DND-41 (cell line): Measurements from ENCODE around the gene DRC7.

Source experiments
- ATAC-seq: fragments of 200-7000 bp; cut with Tn5 transposase; 3 replicates; pipeline ENCODE4 v1.9.1; 2021; ENCODE audit warnings: low read depth; ENCODE audit not compliant: insufficient read depth
- DNase-seq: peaks from one replicate; pipeline ENCODE4 v3.0.0-alpha.2; 2020
- H2AFZ ChIP-seq: 2 replicates; pipeline ENCODE4 v1.6.0; 2012; ENCODE audit warnings: low read depth, low read length
- H3K27ac ChIP-seq: 2 replicates; pipeline ENCODE4 v1.5.1; 2012; ENCODE audit warnings: low read length, inconsistent platforms
- H3K27me3 ChIP-seq: fragments of 200-600 bp; sonication (generic); 2 replicates; pipeline ENCODE4 v1.6.0; 2012; ENCODE audit warnings: low read length, mild to moderate bottlenecking, inconsistent platforms; ENCODE audit not compliant: insufficient read depth, poor library complexity
- H3K36me3 ChIP-seq: 2 replicates; pipeline ENCODE4 v1.5.1; 2012; ENCODE audit warnings: low read length, inconsistent platforms; ENCODE audit not compliant: insufficient read depth
- H3K4me1 ChIP-seq: 2 replicates; pipeline ENCODE4 v1.5.1; 2012; ENCODE audit warnings: mild to moderate bottlenecking, low read length; ENCODE audit not compliant: insufficient read depth
- H3K4me2 ChIP-seq: 2 replicates; pipeline ENCODE4 v1.6.0; 2012; ENCODE audit warnings: mild to moderate bottlenecking, moderate library complexity, low read length, inconsistent platforms; ENCODE audit not compliant: insufficient read depth
- H3K4me3 ChIP-seq, 2 experiments: fragments of 200-600 bp in 1 of 2; shearing (Covaris generic) in 1 of 2; 2 replicates each; pipeline ENCODE4 v1.5.1; 2012 to 2016; ENCODE audit warnings: inconsistent platforms in 2 of 2, low read length in 2 of 2, mild to moderate bottlenecking in 2 of 2, low read depth in 1 of 2, moderate library complexity in 1 of 2
- H3K79me2 ChIP-seq: 2 replicates; pipeline ENCODE4 v1.6.0; 2012; ENCODE audit warnings: low read length, inconsistent platforms; ENCODE audit not compliant: insufficient read depth
- H3K9ac ChIP-seq: 2 replicates; pipeline ENCODE4 v1.6.0; 2012; ENCODE audit warnings: low read depth, mild to moderate bottlenecking, inconsistent platforms, low read length, moderate library complexity
- H3K9me3 ChIP-seq: 2 replicates; pipeline ENCODE4 v1.5.1; 2012; ENCODE audit warnings: low read length, moderate library complexity, mild to moderate bottlenecking, inconsistent platforms; ENCODE audit not compliant: insufficient read depth, severe bottlenecking
- H4K20me1 ChIP-seq: 2 replicates; pipeline ENCODE4 v1.6.0; 2012; ENCODE audit warnings: low read length; ENCODE audit not compliant: insufficient read depth
- CTCF ChIP-seq: IDR thresholded peaks from 2 replicates; pipeline ENCODE4 v1.5.1; 2012; ENCODE audit warnings: borderline replicate concordance, low read length, moderate library complexity, mild to moderate bottlenecking; ENCODE audit not compliant: poor library complexity, severe bottlenecking; ENCODE audit errors: extremely low read depth
- EZH2 ChIP-seq: IDR thresholded peaks from 3 replicates; pipeline ENCODE4 v1.6.1; 2012; ENCODE audit warnings: borderline replicate concordance, low read depth, mild to moderate bottlenecking, moderate library complexity, low read length, inconsistent platforms; ENCODE audit not compliant: severe bottlenecking

DRC7 gene

GRCh38 chr16:57766714-57767348 is 72.2 kb downstream of the DRC7 start:
- no peaks in the 10 kb centered on the region for H3K36me3 ChIP-seq
- DNase-seq, result no peak

GRCh38 chr16:57769541-57770145 is 75.0 kb downstream of the DRC7 start:
- no peak for DNase-seq
- H3K36me3 ChIP-seq, result no peaks in the 10 kb centered on the region

More at GRCh38 chr16:57766714-57767348, 72.2 kb downstream of the DRC7 start:
- no peak overlapping the region for H3K27ac ChIP-seq
- ATAC-seq, result no peak
- H4K20me1 ChIP-seq, result no peaks in the 10 kb centered on the region; the same call in 1 of the 2 replicates
- H3K4me3 ChIP-seq, result no peak overlapping the region
- no peaks in the 10 kb centered on the region for H3K79me2 ChIP-seq
- TF ChIP-seq CTCF (no peak), EZH2 (no peak)
- H3K4me2 ChIP-seq, result no peak overlapping the region
- H3K4me1 ChIP-seq, result no peaks in the 10 kb centered on the region
- no peaks in the 10 kb centered on the region for H3K27me3 ChIP-seq
- no peak overlapping the region for H2AFZ ChIP-seq
- H3K9ac ChIP-seq, result no peak overlapping the region
- no peaks in the 10 kb centered on the region for H3K9me3 ChIP-seq

GRCh38 chr16:57770361-57770760 is 75.8 kb downstream of the DRC7 start:
- Histone ChIP-seq H3K36me3 (no peaks in the 10 kb centered on the region), H4K20me1 (no peaks in the 10 kb centered on the region; the same call in 1 of the 2 replicates), H3K27ac (no peak overlapping the region), H3K79me2 (no peaks in the 10 kb centered on the region), H3K9me3 (no peaks in the 10 kb centered on the region), H3K4me2 (no peak overlapping the region), H3K4me3 (no peak overlapping the region), H2AFZ (no peak overlapping the region), H3K4me1 (no peaks in the 10 kb centered on the region), H3K9ac (no peak overlapping the region), H3K27me3 (no peaks in the 10 kb centered on the region)
- TF ChIP-seq EZH2, result no peak
- no peak for TF ChIP-seq CTCF
- DNase-seq (no peak), ATAC-seq (no peak)

More at GRCh38 chr16:57769541-57770145, 75.0 kb downstream of the DRC7 start:
- TF ChIP-seq CTCF, result no peak
- TF ChIP-seq EZH2, result no peak
- Histone ChIP-seq H2AFZ (no peak overlapping the region), H3K9me3 (no peaks in the 10 kb centered on the region), H3K27me3 (no peaks in the 10 kb centered on the region), H3K4me3 (no peak overlapping the region), H3K27ac (no peak overlapping the region), H3K4me2 (no peak overlapping the region), H3K79me2 (no peaks in the 10 kb centered on the region), H3K9ac (no peak overlapping the region), H3K4me1 (no peaks in the 10 kb centered on the region), H4K20me1 (no peaks in the 10 kb centered on the region; the same call in 1 of the 2 replicates)
- no peak for ATAC-seq
